Panc1 (cell line): ENCODE data around the gene NDUFA12. TPM values are rescaled to one million over a fixed set of nuclear protein-coding genes. Genes with fewer than 3 reads are reported as not detected.

Experiments
- ATAC-seq: fragments of 200-7000 bp; cut with Tn5 transposase; 2 replicates; pipeline ENCODE4 v1.9.1; 2020; ENCODE audit warnings: mild to moderate bottlenecking, moderate library complexity
- BruUV-seq: library from RNA; stranded (reverse); fragments of 400-500 nt; replicated peaks from 2 replicates; lab custom pipeline; 2021; lab: Mats Ljungman, UMichigan
- CTCF ChIA-PET: fragments of 300-600 bp; sonication (Branson Sonifier 250); formaldehyde crosslinking; loops from one replicate; lab custom pipeline; 2022; ENCODE audit warnings: antibody characterized with exemption; lab: Charles Lee
- POLR2A ChIA-PET: fragments of 300-600 bp; sonication (Branson Sonifier 250); formaldehyde crosslinking; loops from one replicate; lab custom pipeline; 2022; ENCODE audit warnings: antibody characterized with exemption; lab: Charles Lee
- DNase-seq: peaks from one replicate; pipeline ENCODE4 v3.0.0-alpha.2; 2010; ENCODE audit warnings: low read depth, low spot score
- H3K27ac ChIP-seq: 2 replicates; pipeline ENCODE4 v1.5.1; 2011; ENCODE audit warnings: mild to moderate bottlenecking, low read length, inconsistent platforms
- H3K27me3 ChIP-seq: fragments of 200-500 bp; sonication (Bioruptor generic); 2 replicates; pipeline ENCODE4 v1.6.0; 2014; ENCODE audit warnings: low read length, inconsistent platforms; ENCODE audit not compliant: control insufficient read depth, insufficient read depth
- H3K36me3 ChIP-seq: fragments of 200-500 bp; sonication (Bioruptor generic); 2 replicates; pipeline ENCODE4 v1.5.1; 2014; ENCODE audit warnings: inconsistent platforms, mild to moderate bottlenecking, low read length, moderate library complexity; ENCODE audit not compliant: control insufficient read depth, insufficient read depth
- H3K4me1 ChIP-seq: 2 replicates; pipeline ENCODE4 v1.5.1; 2011; ENCODE audit warnings: inconsistent platforms, mild to moderate bottlenecking, low read length, moderate library complexity; ENCODE audit not compliant: control insufficient read depth, insufficient read depth
- H3K4me3 ChIP-seq, 2 experiments: 2 replicates each; pipeline ENCODE4 v1.5.1; 2011 to 2012; ENCODE audit warnings: low read depth in 2 of 2, low read length in 2 of 2, mild to moderate bottlenecking in 2 of 2, inconsistent platforms in 1 of 2, moderate library complexity in 1 of 2
- H3K9me3 ChIP-seq: fragments of 200-500 bp; sonication (Bioruptor generic); 2 replicates; pipeline ENCODE4 v1.5.1; 2014; ENCODE audit warnings: low read depth, mild to moderate bottlenecking, inconsistent platforms, low read length, moderate library complexity; ENCODE audit not compliant: control insufficient read depth, insufficient read depth
- CTCF ChIP-seq: fragments of 450-650 bp; IDR thresholded peaks from 2 replicates; pipeline ENCODE4 v1.5.1; 2017; ENCODE audit warnings: mild to moderate bottlenecking
- POLR2AphosphoS5 ChIP-seq: IDR thresholded peaks from 2 replicates; pipeline ENCODE4 v1.6.1; 2012; ENCODE audit warnings: mild to moderate bottlenecking, low read depth, low read length, moderate library complexity
- REST ChIP-seq, 2 experiments: IDR thresholded peaks; 2 replicates each; pipeline ENCODE4 v1.6.1; 2011 to 2012; ENCODE audit warnings: low read depth in 2 of 2, control low read depth in 1 of 2, low read length in 1 of 2, mild to moderate bottlenecking in 1 of 2, moderate library complexity in 1 of 2; ENCODE audit not compliant: insufficient read depth in 1 of 2
- SIN3A ChIP-seq: IDR thresholded peaks from 2 replicates; pipeline ENCODE4 v1.6.1; 2012; ENCODE audit warnings: low read depth, mild to moderate bottlenecking, low read length, moderate library complexity, borderline replicate concordance; ENCODE audit not compliant: insufficient read depth
- TCF7L2 ChIP-seq: IDR thresholded peaks from 2 replicates; pipeline ENCODE4 v1.6.1; 2011; ENCODE audit warnings: mild to moderate bottlenecking, low read depth, low read length, inconsistent platforms
- in situ Hi-C: cut with HindIII; loops from 2 replicates; pipeline ENCODE4 v1.10.0; 2016; ENCODE audit warnings: low sequenced_read_pairs, low pct_unique_long_range_greater_than_20kb
- intact Hi-C: fragments of 100-400 bp; cut with micrococcal nuclease; formaldehyde crosslinking; loops from one replicate; pipeline ENCODE4 v1.10.0; 2022; ENCODE audit not compliant: unreplicated experiment
- total RNA-seq: library from RNA; stranded (reverse); gene quantifications from one replicate; pipeline ENCODE4 v1.2.1, GENCODE V29; 2021; ENCODE audit not compliant: unreplicated experiment

NDUFA12 gene
- total RNA-seq, 1 experiment from 2014 or later = 108 TPM

- ChIA-PET CTCF (no interaction called here), POLR2A (no interaction called here)
- Histone ChIP-seq H3K27ac (no peak overlapping the region), H3K4me3 (no peak overlapping the region), H3K27me3 (0 out of 2 replicates have a peak, but pooled peaks cover 6% of the 10 kb centered on the region), H3K36me3 (no peaks in the 10 kb centered on the region), H3K9me3 (no peaks in the 10 kb centered on the region), H3K4me1 (no peaks in the 10 kb centered on the region)
- no peak for DNase-seq
- no peak for ATAC-seq
- intact Hi-C loops (no loop called here), in situ Hi-C loops (no loop called here)
- no TSS peak for BruUV-seq
- TF ChIP-seq SIN3A = no peak
- TF ChIP-seq POLR2AphosphoS5 = no peak
- no peak for TF ChIP-seq CTCF
- no peak for TF ChIP-seq REST (IDR thresholded peaks at IDR 0.05; ENCODE audit: insufficient read depth in 1 of 2, low read depth in 2 of 2, low read length in 1 of 2)
- TF ChIP-seq TCF7L2 = no peak
Observed at GRCh38 chr12:94954948-94955592, 48.4 kb downstream of the NDUFA12 start.

GRCh38 chr12:94954029-94954685 lies 49.3 kb downstream of the NDUFA12 start:
- POLR2A ChIA-PET = no interaction called here
- Histone ChIP-seq H3K4me3 (no peak overlapping the region), H3K27ac (no peak overlapping the region), H3K4me1 (no peaks in the 10 kb centered on the region), H3K27me3 (0 out of 2 replicates have a peak, but pooled peaks cover 6% of the 10 kb centered on the region), H3K9me3 (no peaks in the 10 kb centered on the region), H3K36me3 (no peaks in the 10 kb centered on the region)
- BruUV-seq = no TSS peak
- no peak for TF ChIP-seq POLR2AphosphoS5
- TF ChIP-seq CTCF = no peak
- TF ChIP-seq TCF7L2 = no peak
- TF ChIP-seq SIN3A = no peak
- no peak for TF ChIP-seq REST (IDR thresholded peaks at IDR 0.05; ENCODE audit: insufficient read depth in 1 of 2, low read depth in 2 of 2, low read length in 1 of 2)
- in situ Hi-C loops (no loop called here), intact Hi-C loops (no loop called here)
- DNase-seq (no peak), ATAC-seq (no peak)
- CTCF ChIA-PET = no interaction called here
